NCI-H526 treated with DMSO at 0.1 percent for 48 hours (cell line): Measurements from ENCODE around the gene DMTF1.
"Not testable (repeated sequence)": the region's sequence is repeated elsewhere in the genome, so short reads cannot be mapped to it uniquely, and the experiment has no call there.

Experiments
- DNase-seq: peaks from one replicate; lab custom pipeline; 2025; lab: John Stamatoyannopoulos, UW

Gene DMTF1

DNA sequence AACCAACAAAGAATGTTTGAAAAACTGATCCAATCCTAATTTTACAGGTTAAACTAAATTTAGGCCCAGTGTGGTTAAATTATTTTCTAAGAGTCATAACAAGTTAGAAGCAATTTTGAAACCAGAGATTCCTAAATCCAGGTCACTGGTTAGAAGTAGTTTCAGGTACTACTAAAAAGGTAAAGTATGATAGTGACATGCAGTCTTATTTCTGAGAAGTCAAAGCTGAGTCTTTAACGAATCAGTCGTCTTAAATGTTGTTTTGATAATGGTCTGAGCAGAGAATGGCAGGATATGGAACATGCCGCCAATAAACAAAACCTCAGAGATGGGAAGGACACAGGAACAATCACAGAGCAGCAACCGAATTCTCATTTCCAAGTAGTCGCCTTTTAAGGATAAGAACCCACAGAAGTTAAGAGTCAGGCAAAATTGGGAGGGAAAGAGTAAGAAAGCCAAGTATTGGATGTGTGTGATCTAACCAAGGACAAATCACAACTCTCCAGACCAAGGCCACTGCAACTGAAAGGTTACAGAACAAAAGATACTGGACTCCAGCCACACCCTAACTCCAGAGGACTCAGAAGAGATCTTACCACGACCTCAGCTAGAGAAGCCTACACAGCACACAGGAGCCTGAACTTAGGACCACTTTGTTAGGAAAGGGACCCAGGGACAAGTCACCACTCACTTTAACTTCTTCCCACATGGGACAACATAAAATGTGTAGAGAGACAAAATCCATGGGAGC is 47.6 kb downstream of the DMTF1 start:
- DNase-seq, result no peak

DNA sequence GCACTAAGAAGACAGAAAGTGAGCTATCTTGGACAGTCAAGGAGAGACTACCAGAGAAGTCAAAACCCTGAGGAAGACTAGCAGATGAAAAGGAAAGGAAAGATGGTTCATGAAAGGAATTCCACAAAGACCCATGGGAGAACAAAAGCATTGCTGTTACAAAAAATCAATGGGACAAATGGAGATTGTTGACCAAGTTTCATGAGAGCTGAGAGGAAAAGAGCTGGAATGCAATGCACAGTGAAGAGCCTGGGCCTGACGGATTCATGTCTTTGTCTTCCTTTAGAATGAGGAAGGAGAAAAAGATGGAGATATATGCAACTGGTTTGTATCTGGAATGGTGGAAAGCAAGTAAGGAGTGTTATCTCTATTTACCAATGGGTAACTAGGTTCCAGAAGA is 50.0 kb downstream of the DMTF1 start:
- no peak for DNase-seq

DNA sequence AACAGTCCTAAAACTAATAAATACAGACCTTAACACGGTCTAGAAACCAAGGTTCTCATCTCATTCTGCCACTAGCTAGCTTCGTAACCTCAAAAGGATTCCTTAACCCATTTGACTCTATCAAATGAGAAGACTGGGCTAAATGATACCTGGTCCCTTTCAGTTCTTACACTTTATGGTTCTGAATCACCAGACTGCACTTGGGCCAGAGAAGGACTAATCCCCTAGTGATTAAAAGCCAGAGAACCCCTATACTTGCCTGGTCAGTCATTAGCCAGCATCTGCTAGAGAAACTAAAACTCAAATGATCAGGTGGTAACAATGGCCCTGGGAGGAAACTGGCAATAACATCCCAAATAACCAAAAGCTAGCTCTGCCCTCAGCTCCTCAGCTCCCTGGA is 50.5 kb downstream of the DMTF1 start:
- DNase-seq, result no peak

DNA sequence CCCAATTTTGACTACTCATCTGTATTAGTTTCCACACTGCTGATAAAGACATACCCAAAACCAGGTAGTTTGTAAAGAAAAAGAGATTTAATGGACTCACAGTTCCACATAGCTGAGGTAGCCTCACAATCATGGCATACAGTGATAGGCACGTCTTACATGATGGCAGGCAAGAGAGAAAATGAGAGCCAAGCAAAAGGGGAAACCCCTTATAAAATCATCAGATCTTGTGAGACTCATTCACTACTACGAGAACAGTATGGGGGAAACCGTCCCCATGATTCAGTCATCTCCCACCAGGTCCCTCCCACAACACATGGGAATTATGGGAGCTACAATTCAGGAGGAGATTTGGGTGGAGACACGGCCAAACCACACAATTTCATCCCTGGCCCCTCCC is 51.7 kb downstream of the DMTF1 start:
- DNase-seq, result not testable (repeated sequence)

DNA sequence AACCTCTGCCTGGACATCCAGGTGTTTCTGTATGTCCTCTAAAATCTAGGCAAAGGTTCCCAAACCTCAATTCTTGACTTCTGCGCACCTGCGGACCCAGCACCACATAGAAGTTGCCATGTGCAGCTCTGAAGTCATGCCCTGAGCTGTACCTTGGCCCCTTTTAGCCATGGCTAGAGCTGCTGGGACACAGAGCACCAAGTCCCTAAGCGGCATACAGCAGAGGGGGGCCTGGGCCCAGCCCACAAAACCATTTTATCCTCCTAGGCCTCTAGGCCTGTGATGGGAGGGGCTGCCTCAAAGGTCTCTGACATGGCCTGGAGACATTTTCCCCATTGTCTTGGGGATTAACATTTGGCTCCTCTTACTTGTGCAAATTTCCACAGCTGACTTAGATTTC is 52.7 kb downstream of the DMTF1 start:
- DNase-seq, result no peak

DNA sequence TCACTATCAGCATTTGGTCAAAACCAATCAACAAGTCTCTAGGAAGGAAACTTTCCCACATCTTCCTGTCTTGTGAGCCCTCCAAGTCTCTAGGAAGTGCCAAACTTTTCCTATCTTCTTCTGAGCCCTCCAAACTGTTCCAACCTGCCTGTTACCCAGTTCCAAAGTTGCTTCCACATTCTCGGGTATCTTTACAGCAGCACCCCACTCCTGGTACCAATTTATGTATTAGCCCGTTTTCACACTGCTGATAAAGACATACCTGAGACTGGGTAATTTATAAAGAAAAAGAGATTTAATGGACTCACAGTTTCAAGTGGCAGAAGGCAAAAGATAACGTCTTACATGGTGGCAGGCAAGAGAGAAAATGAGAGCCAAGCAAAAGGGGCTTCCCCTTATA is 53.4 kb downstream of the DMTF1 start:
- not testable (repeated sequence) for DNase-seq

DNA sequence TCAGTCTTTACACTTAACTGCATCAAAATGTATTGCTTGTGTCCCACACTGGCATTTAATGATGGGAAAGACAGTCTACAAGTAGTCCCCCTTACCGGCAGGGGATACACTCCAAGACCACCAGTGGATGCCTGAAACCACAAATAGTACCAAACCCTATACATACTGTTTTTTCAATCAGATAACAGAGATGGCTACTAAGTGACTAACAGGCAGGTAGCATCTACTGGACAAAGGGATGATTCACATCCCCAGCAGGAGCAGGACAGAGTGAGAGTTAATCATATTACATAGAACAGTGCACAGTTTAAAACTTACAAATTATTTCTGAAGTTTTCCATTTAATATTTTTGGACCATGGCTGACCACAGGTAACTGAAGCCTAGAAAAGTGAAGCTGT is 54.1 kb downstream of the DMTF1 start:
- no peak for DNase-seq

DNA sequence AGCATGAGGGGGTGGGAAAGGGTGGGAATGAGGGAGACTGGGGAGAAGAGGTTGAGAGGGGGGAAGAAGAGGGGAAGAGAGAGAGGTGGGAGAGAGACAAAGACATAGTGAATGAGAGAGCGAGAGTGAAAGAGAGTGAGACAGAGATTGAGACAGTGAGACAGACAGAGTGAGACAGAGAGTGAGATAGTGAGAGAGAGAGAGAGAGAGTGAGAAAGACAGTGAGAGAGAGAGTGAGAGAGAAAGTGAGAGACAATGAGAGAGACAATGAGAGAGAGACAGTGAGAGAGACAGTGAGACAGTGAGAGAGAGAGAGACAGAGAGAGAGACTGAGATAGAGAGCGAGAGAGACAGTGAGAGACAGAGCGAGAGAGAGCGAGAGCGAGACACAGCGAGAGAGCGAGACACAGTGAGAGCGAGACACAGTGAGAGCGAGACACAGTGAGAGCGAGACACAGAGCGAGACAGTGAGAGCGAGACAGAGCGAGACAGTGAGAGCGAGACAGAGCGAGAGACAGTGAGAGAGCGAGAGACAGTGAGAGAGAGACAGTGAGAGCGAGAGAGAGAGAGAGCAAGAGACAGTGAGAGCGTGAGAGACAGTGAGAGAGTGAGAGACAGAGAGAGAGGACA is 57.2 kb downstream of the DMTF1 start:
- no peak for DNase-seq

DNA sequence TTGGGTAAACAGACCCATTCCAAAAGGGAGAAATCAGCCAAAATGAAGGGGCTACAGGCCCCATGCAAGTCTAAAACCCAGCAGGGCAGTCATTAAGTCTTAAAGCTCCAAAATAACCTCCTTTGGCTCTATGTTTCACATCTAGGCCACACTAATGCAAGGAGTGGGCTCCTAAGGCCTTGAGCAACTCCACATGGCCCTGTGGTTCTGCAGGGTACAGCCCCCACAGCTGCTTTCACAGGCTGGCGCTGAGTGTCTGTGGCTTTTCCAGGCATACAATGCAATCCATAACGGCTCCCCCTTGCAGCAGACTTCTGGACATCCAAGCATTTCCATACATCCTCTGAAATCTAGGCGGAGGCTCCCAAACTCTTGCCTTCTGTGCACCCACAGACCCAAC is 58.3 kb downstream of the DMTF1 start:
- no peak for DNase-seq

DNA sequence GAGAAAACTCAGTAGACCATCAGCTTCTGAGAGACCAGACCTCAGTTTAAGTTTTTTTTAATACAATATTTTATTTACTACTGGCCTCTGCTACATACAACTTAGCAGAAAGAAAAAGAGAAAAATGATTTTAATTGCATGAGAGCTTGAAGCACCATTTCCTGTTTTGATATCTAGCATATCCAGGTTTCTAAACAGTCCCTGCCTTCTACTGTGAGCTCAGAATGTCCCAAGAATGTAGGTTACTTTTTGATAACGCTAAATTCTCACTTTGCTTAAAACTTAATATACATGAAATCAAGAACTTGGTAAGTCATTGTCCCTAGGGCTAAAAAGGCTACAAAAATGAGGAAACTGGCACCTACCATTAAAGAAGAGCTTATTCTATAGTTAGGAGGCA is 60.2 kb downstream of the DMTF1 start:
- no peak for DNase-seq

DNA sequence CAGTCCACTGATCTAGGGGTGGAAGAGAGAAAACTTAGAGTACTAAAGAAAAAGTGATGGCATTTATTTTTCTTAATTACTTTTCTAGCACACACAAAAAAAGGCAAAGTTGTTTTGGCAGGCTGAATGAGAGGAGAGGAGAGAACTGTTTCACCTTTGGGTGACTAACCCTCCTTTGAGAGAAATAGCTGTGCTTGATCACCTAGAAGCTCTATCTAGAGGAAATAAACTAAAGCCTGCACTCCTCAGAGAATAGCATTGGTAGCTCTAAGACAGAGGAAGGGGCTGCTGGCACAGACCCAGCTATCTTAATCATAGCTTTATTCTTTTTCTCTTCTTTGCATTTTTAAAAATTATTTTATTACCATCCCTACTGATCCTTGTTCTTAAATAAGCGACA is 61.0 kb downstream of the DMTF1 start:
- no peak for DNase-seq

DNA sequence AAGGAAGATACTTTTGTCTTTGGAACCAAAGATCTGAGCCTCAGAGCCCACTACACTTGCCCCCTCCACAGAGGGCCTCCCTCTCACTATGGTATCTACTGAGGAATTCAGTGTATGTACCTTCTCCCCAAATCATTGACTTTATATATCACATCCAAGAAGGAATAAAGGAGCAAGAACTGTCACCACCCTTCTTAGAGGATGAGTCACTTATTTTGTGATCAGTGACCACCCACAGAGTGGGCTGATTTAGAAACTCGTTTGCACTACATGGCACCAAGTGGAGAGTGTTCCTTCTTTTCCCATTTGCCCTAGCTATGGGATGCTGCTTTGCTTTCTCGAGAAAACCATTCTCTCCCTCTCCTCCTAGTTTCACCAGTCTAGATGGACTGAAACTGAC is 61.6 kb downstream of the DMTF1 start:
- no peak for DNase-seq

DNA sequence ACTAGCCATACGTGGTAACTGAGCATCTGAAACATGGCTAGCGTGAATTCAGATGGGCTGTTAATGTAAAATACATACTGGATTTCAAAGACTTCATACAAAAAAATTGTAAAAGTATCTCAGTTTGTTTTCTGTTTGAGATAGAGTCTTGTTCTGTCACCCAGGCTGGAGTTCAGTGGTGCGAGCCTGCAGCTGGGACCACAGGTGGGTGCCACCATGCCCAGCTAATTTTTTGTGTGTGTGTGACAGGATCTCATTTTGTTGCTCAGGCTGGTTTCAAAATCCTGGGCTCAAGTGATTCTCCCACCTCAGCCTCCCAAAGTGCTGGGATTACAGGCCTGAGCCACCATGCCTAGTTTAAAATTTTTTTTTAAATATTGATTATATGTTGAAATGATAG is 62.8 kb downstream of the DMTF1 start:
- DNase-seq, result no peak

DNA sequence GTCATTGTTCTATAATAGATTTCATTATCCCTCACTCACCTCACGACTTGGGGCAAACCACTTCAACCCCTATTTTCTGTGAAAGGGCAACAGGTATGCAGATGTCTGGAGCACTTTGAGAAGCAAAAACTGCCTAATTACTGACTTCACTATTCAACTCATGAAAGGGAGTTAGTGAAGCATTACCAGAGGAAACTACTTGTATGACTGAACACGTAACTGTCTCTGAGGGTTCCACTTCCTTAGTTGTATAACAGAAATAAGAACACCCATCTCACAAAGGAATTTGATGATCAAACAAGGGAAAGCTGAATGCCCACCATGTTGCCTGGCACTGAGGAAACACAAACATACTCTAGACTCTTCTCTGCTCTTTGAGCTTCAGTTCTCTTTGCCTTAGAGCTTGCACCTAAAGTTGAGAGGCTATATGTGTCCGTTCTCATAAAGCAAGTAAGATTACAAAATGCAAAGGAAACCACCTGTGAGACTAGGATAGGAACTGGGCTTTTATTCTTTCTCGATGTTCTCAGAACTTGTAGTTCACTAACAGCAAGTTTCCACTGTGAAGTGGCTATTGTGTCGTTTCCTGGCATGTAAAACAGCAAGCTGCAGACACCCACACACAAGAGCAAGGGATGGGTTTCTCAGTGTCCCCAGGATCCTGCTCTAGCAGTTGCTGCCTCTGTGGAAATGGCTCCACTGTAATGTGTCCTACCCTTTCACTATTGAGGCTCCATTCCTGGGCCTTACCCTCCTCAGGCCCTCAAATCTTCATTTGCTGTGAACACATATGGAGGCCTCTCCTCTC is 64.7 kb downstream of the DMTF1 start:
- DNase-seq, result no peak

DNA sequence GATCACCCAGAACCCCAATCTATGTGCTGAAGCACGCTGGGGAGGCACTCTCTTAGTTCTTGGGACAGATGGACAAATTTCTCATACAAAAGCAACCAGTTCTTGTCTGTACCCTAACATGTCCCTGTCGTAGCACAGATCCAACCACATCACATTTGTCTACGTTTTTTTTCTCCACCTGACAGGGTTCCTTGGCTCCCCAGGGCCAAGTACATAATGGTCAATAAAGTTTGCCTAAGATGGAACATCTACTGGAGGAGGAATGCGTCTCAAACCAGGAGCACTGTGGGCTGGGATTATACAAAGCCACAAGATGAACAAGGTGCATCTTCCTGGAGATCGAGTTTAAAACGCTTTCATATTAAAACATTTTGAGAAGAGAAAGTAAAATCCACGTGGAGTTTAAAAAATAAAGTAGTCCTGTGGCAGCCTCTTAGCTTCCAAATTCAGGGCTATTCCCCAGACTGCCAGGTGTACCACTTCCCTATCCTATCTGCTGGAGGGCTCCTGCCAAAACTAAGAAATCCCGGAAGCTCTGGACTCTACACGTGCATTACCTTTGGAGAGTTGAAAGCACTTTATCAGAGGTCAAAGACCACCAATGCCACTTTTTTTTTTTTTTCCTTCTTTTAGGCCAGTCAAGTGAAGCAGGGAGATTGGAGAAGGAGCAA is 65.9 kb downstream of the DMTF1 start:
- no peak for DNase-seq

DNA sequence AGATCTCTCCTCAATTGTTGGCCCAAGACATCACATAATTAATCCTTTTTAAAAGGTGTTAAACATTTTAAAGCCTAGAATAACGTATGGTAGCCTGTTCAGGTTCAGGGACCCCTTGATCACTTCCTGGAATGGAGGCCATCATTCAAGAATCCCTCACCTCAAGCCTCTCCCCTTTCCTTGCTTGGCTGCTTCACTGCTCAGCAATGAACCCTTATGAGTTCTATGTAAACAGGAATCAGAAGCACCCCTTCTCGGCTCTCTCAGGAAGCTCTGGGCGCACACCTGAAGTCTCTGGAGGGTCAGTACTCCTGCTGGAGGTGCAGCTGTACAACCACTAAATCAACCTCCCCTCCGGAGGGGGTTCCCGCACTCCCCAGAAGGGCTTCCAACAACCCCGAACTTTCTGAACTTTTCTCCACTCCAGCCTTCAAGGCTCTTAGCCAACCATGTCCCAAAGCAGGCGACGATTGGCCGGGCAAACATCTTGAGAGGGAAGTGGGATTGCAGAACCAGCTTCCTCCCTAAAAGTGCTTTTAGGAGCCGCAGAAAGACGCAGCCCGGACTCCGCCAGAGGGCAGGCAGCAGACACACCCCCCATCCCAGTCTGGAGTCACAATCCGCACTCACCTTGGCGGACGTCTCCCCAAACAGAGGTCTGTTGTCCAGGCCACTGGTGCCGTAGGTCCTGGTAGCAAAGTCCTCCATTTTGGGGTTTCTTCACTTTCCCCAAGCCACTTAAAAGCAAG is 66.7 kb downstream of the DMTF1 start:
- DNase-seq, result no peak

DNA sequence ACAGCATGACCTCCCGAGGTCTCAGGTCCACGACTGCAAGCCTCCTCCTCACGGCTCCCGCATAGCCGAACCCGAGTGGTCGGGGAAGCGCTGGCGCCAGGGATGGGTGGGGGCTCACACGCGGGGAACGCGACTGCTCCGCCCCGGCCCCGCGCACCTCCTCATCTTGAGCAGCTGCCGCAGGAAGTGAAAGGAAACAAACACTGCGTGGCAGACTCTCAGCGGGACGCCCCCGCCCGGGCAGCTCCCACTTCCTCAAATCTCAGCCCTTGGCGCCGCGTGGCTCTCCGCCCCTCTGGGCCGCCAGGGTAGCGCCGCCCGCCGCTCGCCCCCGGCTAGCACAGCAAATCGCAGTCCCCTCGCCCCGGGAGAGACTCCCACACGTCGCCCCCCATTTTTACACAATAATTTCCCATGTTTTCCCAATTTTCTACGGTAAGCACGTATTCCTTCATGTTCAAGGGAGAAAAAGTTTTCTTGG is 67.3 kb downstream of the DMTF1 start, which contains the start of gene TMEM243:
Gene TMEM243, minus strand, starts transcription at position 188 of the 481 bp plus-strand sequence. CDS start 229 bp downstream, outside the sequence.
- DNase-seq, result no peak

DNA sequence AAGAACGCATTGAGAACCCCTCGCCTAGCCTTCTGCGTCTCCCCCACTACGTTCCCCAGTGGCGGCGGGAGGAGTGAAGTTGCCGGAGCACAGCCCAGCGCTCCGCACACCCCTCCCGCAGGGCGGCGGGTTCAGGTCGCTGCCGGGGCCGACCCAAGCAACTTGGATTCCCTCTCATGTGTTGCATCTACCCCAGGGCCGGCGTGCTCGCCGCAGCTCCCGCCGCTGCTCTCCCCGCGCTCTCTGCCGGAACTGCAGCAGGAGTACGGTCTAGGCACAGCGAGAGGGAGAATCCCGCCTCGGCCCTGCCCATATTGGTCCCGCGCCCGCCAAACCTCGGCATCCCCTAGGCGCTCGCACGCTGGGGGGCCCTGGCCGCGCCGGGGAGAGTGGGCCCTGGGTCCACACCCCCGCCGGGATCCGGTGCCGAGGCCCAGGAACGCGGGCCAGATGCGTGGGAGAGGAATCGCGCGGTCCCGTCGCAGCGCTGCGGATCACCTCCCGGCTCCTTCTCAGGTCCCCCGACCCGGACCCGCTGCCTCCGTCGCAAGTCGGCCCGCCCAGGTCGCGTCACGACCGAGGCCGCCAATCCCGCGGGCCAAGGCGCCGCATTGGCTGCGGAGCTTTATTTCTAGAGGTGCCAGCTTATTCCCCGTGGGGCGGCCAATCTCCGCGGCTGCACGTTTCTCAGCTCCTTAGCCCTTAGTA is 67.9 kb downstream of the DMTF1 start:
- peak; percentile 79 for DNase-seq

DNA sequence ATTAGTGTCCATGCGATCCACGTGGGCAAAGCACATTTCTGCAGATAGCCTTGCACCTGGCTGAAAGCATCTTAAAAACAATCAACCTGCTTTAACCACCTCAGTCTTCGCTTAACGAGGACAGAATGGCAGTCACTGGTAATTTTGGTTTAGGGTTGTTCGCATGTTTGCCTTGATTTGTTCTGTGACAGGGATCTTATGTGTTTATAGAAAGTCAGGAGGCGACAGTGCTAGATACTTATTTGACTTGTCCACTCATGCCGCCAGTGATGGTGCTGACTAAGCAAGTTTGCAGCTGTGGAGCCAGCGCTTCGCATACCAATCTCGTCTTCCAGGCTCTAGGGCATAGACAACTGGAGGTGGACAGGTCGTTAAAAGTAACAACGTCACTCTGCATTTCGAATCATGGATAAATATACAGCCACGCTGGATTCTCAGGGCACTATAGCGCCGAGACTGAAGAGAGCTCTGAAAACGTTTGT is 68.5 kb downstream of the DMTF1 start:
- no peak for DNase-seq

DNA sequence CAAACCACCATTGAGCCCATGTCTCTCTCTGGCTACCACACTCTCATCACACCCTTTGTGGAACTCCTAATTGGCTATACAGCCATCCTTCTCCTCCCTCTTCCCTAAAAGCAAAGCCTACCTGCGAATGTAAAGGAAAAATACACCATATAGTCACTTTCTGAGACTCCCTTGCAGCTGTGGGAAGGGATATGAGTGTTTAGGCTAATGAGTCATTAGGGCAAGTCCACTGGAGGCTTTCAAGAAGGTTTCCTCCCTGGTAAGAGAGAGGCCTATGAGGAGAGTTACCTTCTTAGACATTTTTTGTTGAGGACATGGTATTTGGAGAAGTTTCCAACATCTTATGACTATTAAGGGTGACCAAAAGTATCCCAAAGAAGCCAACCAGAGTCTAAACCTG is 71.4 kb downstream of the DMTF1 start:
- DNase-seq, result no peak

DNA sequence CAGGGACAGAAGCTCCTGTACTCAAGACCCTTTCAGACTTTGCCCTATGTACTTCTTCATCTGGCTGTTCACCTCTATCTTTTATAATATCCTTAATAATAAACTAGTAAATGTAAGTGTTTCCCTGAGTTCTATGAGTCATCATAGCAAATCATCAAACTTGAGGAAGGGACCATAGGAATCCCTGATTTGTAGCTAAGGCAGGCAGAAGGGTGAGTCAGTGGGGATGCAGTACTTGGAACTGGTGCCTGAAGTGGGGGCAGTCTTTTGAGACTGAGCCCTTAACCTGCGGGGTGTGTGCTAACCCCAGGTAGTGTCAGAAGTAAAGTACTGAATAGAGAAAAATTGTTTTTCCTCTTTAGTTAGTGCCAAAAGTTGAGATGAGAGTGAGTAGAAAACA is 73.4 kb downstream of the DMTF1 start:
- no peak for DNase-seq
